ENCODE results near the gene IQSEC1. TPM values are rescaled to one million over a fixed set of nuclear protein-coding genes. Genes with fewer than 3 reads are reported as not detected.

The IQSEC1 gene
- total and polyA plus RNA-seq, 2 donors (not counting 1 experiment from before 2014, with no cell fraction given): 96.7 to 222 TPM

GRCh38 chr3:12868039-12869034 lies 204.9 kb downstream of the IQSEC1 start:
- H3K9me3 ChIP-seq (ENCODE audit: control extremely low read depth in 1 of 3, control insufficient read depth in 2 of 3, insufficient read depth in 1 of 3, low read length in 2 of 3): peaks cover 0 to 24% (median 7%) of the 10 kb centered on the region in 3 donors
- Mint-ChIP-seq H3K4me3 (peak overlapping the region; percentile 85), H3K27me3 (peaks cover 9% of the 10 kb centered on the region), H3K27ac (peak overlapping the region; percentile 8), H3K4me1 (peaks cover 23% of the 10 kb centered on the region), H3K9me3 (ENCODE audit: insufficient read depth) (peaks cover 3% of the 10 kb centered on the region)
- DNase-seq (peak; percentile 79), ATAC-seq (ENCODE audit: low read depth) (peak; percentile 73)
- H3K36me3 ChIP-seq (replicated peaks in 1 of 2; ENCODE audit: control extremely low read depth in 1 of 2, control insufficient read depth in 1 of 2, extremely low read depth in 1 of 2, insufficient read depth in 2 of 2, low read length in 1 of 2): no peaks in the 10 kb centered on the region
- peaks cover 16 to 34% of the 10 kb centered on the region in 2 donors for H3K4me1 ChIP-seq (ENCODE audit: control insufficient read depth in 2 of 2, insufficient read depth in 2 of 2, low read length in 2 of 2)
- peak overlapping the region; percentile 85 for H3K4me2 ChIP-seq (replicated peaks; ENCODE audit: low read depth, low read length, poor library complexity, severe bottlenecking)
- TF ChIP-seq CTCF (IDR thresholded peaks at IDR 0.05) (peak; percentile 92), EZH2 (IDR thresholded peaks at IDR 0.05; ENCODE audit: borderline replicate concordance, insufficient read depth, low read depth, low read length, poor library complexity, severe bottlenecking) (no peak)
- CTCF ChIA-PET: interaction anchor here (0.6 to 7.3 kb wide), 20 partner anchors 8 to 781 kb away, joined by 3 to 116 read pairs (median 5); partner anchors contain the start of gene HDAC11
- intact Hi-C loops (cut with micrococcal nuclease): loop anchor here (1.0 kb wide), 3 partner anchors 24 to 58 kb away; partner anchors contain the start of gene RPL32
- H4K20me1 ChIP-seq (ENCODE audit: control insufficient read depth, insufficient read depth, low read length, poor library complexity, severe bottlenecking): no peaks in the 10 kb centered on the region
- H3K4me3 ChIP-seq (ENCODE audit: control extremely low read depth in 1 of 5, extremely low read depth in 1 of 5, insufficient read depth in 1 of 5, low read depth in 2 of 5, low read length in 4 of 5): peak overlapping the region; percentile 19 to 59 (median 47)
- no peaks in the 10 kb centered on the region for H3K79me2 ChIP-seq (ENCODE audit: control insufficient read depth, insufficient read depth, low read length)
- peaks cover 0 to 23% (median 3%) of the 10 kb centered on the region in 4 experiments for H3K27me3 ChIP-seq (replicated peaks in 1 of 4; ENCODE audit: control extremely low read depth in 1 of 4, control insufficient read depth in 3 of 4, insufficient read depth in 4 of 4, low read length in 3 of 4)
- H2AFZ ChIP-seq (ENCODE audit: insufficient read depth, low read depth, low read length, poor library complexity, severe bottlenecking): peak overlapping the region; percentile 65
- H3K9ac ChIP-seq (ENCODE audit: low read length): peak overlapping the region; percentile 59
- H3K27ac ChIP-seq (ENCODE audit: low read length in 2 of 2): no peak overlapping the region
- WGBS (ENCODE audit: insufficient coverage): 3% methylated on average over 39 of the region's 45 CpGs
- POLR2A ChIA-PET: interaction anchor here (0.6 kb wide), 2 partner anchors 57 to 586 kb away, joined by 5 to 6 read pairs; no protein-coding TSS in a partner anchor
